NCI-H1417 treated with DMSO at 0.1 percent for 48 hours (cell line): ENCODE results near the gene MAP3K7CL.

Experiments
- DNase-seq: peaks from one replicate; lab custom pipeline; 2025; lab: John Stamatoyannopoulos, UW

MAP3K7CL gene

GRCh38 chr21:29130270-29130969 lies at the start of gene MAP3K7CL:
Gene MAP3K7CL, plus strand, starts transcription at chr21:29130644. Its CDS starts 2,701 bp downstream, at chr21:29133345.
- no peak for DNase-seq

GRCh38 chr21:29082046-29082815 lies 48.2 kb upstream of the MAP3K7CL start:
- no peak for DNase-seq

GRCh38 chr21:29083306-29083705 lies 47.1 kb upstream of the MAP3K7CL start:
- DNase-seq = no peak

- DNase-seq = no peak
These were observed 46.1 kb upstream of the MAP3K7CL start for GRCh38 chr21:29084372-29084771.

- no peak for DNase-seq
These were observed 45.2 kb upstream of the MAP3K7CL start for GRCh38 chr21:29085106-29085752.

- DNase-seq = no peak
These were observed 39.4 kb upstream of the MAP3K7CL start for GRCh38 chr21:29091033-29091432.

GRCh38 chr21:29092102-29092959 lies 38.1 kb upstream of the MAP3K7CL start:
- DNase-seq = no peak

GRCh38 chr21:29096218-29097015 lies 34.0 kb upstream of the MAP3K7CL start:
- DNase-seq = no peak

GRCh38 chr21:29098156-29098555 lies 32.3 kb upstream of the MAP3K7CL start:
- DNase-seq = no peak

GRCh38 chr21:29102791-29103257 lies 27.6 kb upstream of the MAP3K7CL start:
- DNase-seq = no peak

GRCh38 chr21:29104239-29104708 lies 26.2 kb upstream of the MAP3K7CL start:
- no peak for DNase-seq

GRCh38 chr21:29105218-29105617 lies 25.2 kb upstream of the MAP3K7CL start:
- DNase-seq = no peak

GRCh38 chr21:29114765-29115500 lies 15.5 kb upstream of the MAP3K7CL start:
- DNase-seq = no peak

- DNase-seq = no peak
These were observed 14.5 kb upstream of the MAP3K7CL start for GRCh38 chr21:29115899-29116298.

GRCh38 chr21:29117372-29117955 lies 13.0 kb upstream of the MAP3K7CL start:
- DNase-seq = no peak

GRCh38 chr21:29121759-29122158 lies 8.7 kb upstream of the MAP3K7CL start:
- DNase-seq = no peak

- DNase-seq = no peak
These were observed 5.8 kb upstream of the MAP3K7CL start for GRCh38 chr21:29124645-29125044.

GRCh38 chr21:29125191-29125590 lies 5.3 kb upstream of the MAP3K7CL start:
- no peak for DNase-seq

- no peak for DNase-seq
These were observed 4.5 kb upstream of the MAP3K7CL start for GRCh38 chr21:29125979-29126378.

GRCh38 chr21:29133241-29133640 lies 2.8 kb downstream of the MAP3K7CL start:
- no peak for DNase-seq
